WTC11 (cell line): ENCODE measurements around the gene WDR64. TPM values are rescaled to one million over a fixed set of nuclear protein-coding genes. Genes with fewer than 3 reads are reported as not detected.

Experiments used
- ATAC-seq: fragments of 200-7000 bp; cut with Tn5 transposase; 2 replicates; pipeline ENCODE4 v1.10.0; 2021; ENCODE audit warnings: mild to moderate bottlenecking, moderate library complexity
- CTCF ChIA-PET: fragments of 300-600 bp; sonication (Branson Sonifier 250); formaldehyde crosslinking; loops from one replicate; lab custom pipeline; 2021; ENCODE audit warnings: antibody characterized with exemption; lab: Charles Lee
- POLR2A ChIA-PET: fragments of 350-600 bp; sonication (Branson Sonifier 250); formaldehyde crosslinking; loops from one replicate; lab custom pipeline; 2021; ENCODE audit warnings: antibody characterized with exemption; lab: Charles Lee
- DNase-seq: peaks from one replicate; pipeline ENCODE4 v3.0.0; 2021; ENCODE audit warnings: low spot score
- H3K27ac Mint-ChIP-seq: 2 replicates; pipeline ENCODE4 v1.8.0; 2021; ENCODE audit warnings: mixed read lengths
- H3K27me3 Mint-ChIP-seq: 2 replicates; pipeline ENCODE4 v1.8.0; 2021; ENCODE audit warnings: low read depth, mild to moderate bottlenecking, moderate library complexity, mixed read lengths
- H3K36me3 Mint-ChIP-seq: 2 replicates; pipeline ENCODE4 v1.8.0; 2021; ENCODE audit warnings: mixed read lengths
- H3K4me1 Mint-ChIP-seq: 2 replicates; pipeline ENCODE4 v1.8.0; 2022; ENCODE audit warnings: mixed read lengths
- H3K4me3 Mint-ChIP-seq: 2 replicates; pipeline ENCODE4 v1.8.0; 2021; ENCODE audit warnings: mild to moderate bottlenecking, moderate library complexity, mixed read lengths
- H3K9me3 Mint-ChIP-seq: 2 replicates; pipeline ENCODE4 v1.8.0; 2021; ENCODE audit warnings: mixed read lengths
- AR ChIP-seq: fragments of 250-450 bp; sonication (Bioruptor Pico); IDR thresholded peaks from 2 replicates; pipeline ENCODE4 v1.9.0; 2021; ENCODE audit warnings: mild to moderate bottlenecking
- ATF2 ChIP-seq: sonication (generic); formaldehyde crosslinking; IDR thresholded peaks from 2 replicates; pipeline ENCODE4 v1.8.1; 2022; ENCODE audit warnings: low read depth, missing genetic modification reagents, borderline replicate concordance
- ATF3 ChIP-seq: sonication (generic); formaldehyde crosslinking; conservative IDR thresholded peaks from 2 replicates; pipeline ENCODE4 v1.8.1; 2022; ENCODE audit warnings: mild to moderate bottlenecking, missing genetic modification reagents
- ATF6 ChIP-seq: sonication (generic); formaldehyde crosslinking; IDR thresholded peaks from 2 replicates; pipeline ENCODE4 v1.8.1; 2023; ENCODE audit warnings: mild to moderate bottlenecking, missing genetic modification reagents
- CREM ChIP-seq: sonication (generic); formaldehyde crosslinking; IDR thresholded peaks from 2 replicates; pipeline ENCODE4 v1.8.1; 2022; ENCODE audit warnings: mild to moderate bottlenecking, missing genetic modification reagents, moderate library complexity
- EMX1 ChIP-seq: fragments of 250-450 bp; sonication (Bioruptor Pico); IDR thresholded peaks from 2 replicates; pipeline ENCODE4 v1.8.0; 2021; ENCODE audit warnings: mild to moderate bottlenecking
- ETV6 ChIP-seq: sonication (generic); formaldehyde crosslinking; IDR thresholded peaks from 2 replicates; pipeline ENCODE4 v1.8.1; 2022; ENCODE audit warnings: mild to moderate bottlenecking, missing genetic modification reagents
- FOXP1 ChIP-seq: sonication (generic); formaldehyde crosslinking; IDR thresholded peaks from 2 replicates; pipeline ENCODE4 v1.8.0; 2022; ENCODE audit warnings: missing genetic modification reagents, mild to moderate bottlenecking, moderate library complexity, borderline replicate concordance
- GTF2I ChIP-seq: fragments of 250-450 bp; sonication (Bioruptor Pico); conservative IDR thresholded peaks from 2 replicates; pipeline ENCODE4 v1.4.0; 2021; ENCODE audit warnings: mild to moderate bottlenecking
- JAZF1 ChIP-seq: fragments of 250-450 bp; sonication (Bioruptor Pico); IDR thresholded peaks from 2 replicates; pipeline ENCODE4 v1.9.0; 2021; ENCODE audit warnings: moderate library complexity, mild to moderate bottlenecking, inconsistent platforms
- JUN ChIP-seq: sonication (generic); formaldehyde crosslinking; IDR thresholded peaks from 2 replicates; pipeline ENCODE4 v1.8.0; 2023; ENCODE audit warnings: mild to moderate bottlenecking, missing genetic modification reagents
- MAX ChIP-seq: sonication (generic); formaldehyde crosslinking; IDR thresholded peaks from 2 replicates; pipeline ENCODE4 v1.8.0; 2022; ENCODE audit warnings: mild to moderate bottlenecking, missing genetic modification reagents
- MYBL2 ChIP-seq: sonication (generic); formaldehyde crosslinking; IDR thresholded peaks from 2 replicates; pipeline ENCODE4 v1.8.1; 2023; ENCODE audit warnings: mild to moderate bottlenecking, moderate library complexity, missing genetic modification reagents
- SMAD4 ChIP-seq: sonication (generic); formaldehyde crosslinking; IDR thresholded peaks from 2 replicates; pipeline ENCODE4 v1.8.0; 2022; ENCODE audit warnings: mild to moderate bottlenecking, missing genetic modification reagents
- ZMAT4 ChIP-seq: fragments of 250-450 bp; sonication (Bioruptor Pico); IDR thresholded peaks from 2 replicates; pipeline ENCODE4 v1.9.0; 2021; ENCODE audit warnings: mild to moderate bottlenecking
- ZNF281 ChIP-seq: sonication (generic); formaldehyde crosslinking; IDR thresholded peaks from 2 replicates; pipeline ENCODE4 v1.8.0; 2023; ENCODE audit warnings: mild to moderate bottlenecking, missing genetic modification reagents
- ZNF396 ChIP-seq: fragments of 250-450 bp; sonication (Bioruptor Pico); IDR thresholded peaks from 2 replicates; pipeline ENCODE4 v1.8.0; 2021; ENCODE audit warnings: mild to moderate bottlenecking, moderate library complexity, borderline replicate concordance
- ZNF532 ChIP-seq: fragments of 250-450 bp; sonication (Bioruptor Pico); IDR thresholded peaks from 2 replicates; pipeline ENCODE4 v1.9.0; 2021; ENCODE audit warnings: mild to moderate bottlenecking, borderline replicate concordance
- ZSCAN18 ChIP-seq: fragments of 250-450 bp; sonication (Bioruptor Pico); IDR thresholded peaks from 2 replicates; pipeline ENCODE4 v2.1.2; 2022; ENCODE audit warnings: mild to moderate bottlenecking, moderate library complexity
- total RNA-seq: library from RNA; stranded (reverse); gene quantifications from 3 replicates; pipeline ENCODE4 v1.2.3, GENCODE V29; 2021

The WDR64 gene
- total RNA-seq, 1 experiment from 2014 or later: not detected

- H3K27ac Mint-ChIP-seq: no peak overlapping the region
- no peaks in the 10 kb centered on the region for H3K9me3 Mint-ChIP-seq
- CTCF ChIA-PET: no interaction called here
- H3K4me3 Mint-ChIP-seq: no peak overlapping the region
- no peak for TF ChIP-seq SMAD4 (CRISPR knock-in tag)
- no peak for TF ChIP-seq ZMAT4 (CRISPR knock-in tag)
- no peak for TF ChIP-seq GTF2I (CRISPR knock-in tag)
- TF ChIP-seq EMX1: no peak
- no peak for TF ChIP-seq ZNF532 (CRISPR knock-in tag)
- TF ChIP-seq JUN (CRISPR knock-in tag): no peak
- TF ChIP-seq ATF6 (CRISPR knock-in tag): no peak
- TF ChIP-seq MAX (CRISPR knock-in tag): no peak
- no peak for TF ChIP-seq JAZF1
- TF ChIP-seq ATF2 (CRISPR knock-in tag): no peak
- no peak for TF ChIP-seq ZNF281 (CRISPR knock-in tag)
- TF ChIP-seq AR (CRISPR knock-in tag): no peak
- no peak for TF ChIP-seq ETV6 (CRISPR knock-in tag)
- no peak for TF ChIP-seq ZNF396 (CRISPR knock-in tag)
- TF ChIP-seq MYBL2: no peak
- TF ChIP-seq ATF3 (CRISPR knock-in tag): no peak
- no peak for TF ChIP-seq FOXP1 (CRISPR knock-in tag)
- TF ChIP-seq CREM (CRISPR knock-in tag): no peak
- TF ChIP-seq ZSCAN18 (CRISPR knock-in tag): no peak
- no peak for DNase-seq
- 0 out of 2 replicates have a peak, but pooled peaks cover 5% of the 10 kb centered on the region for H3K4me1 Mint-ChIP-seq
- no peaks in the 10 kb centered on the region for H3K27me3 Mint-ChIP-seq
- POLR2A ChIA-PET: no interaction called here
- H3K36me3 Mint-ChIP-seq: no peaks in the 10 kb centered on the region
- ATAC-seq: peak; percentile 41
These were observed 115.7 kb downstream of the WDR64 start for GRCh38 chr1:241767737-241768136.
